ENCODE measurements around the gene UQCRH. TPM values are rescaled to one million over a fixed set of nuclear protein-coding genes. Genes with fewer than 3 reads are reported as not detected.

Gene UQCRH
- total and polyA plus RNA-seq, 2 of the 8 experiments (the other 6 are each of a cell fraction or from before 2014, with no cell fraction given), result 626 to 1,112 TPM

DNA sequence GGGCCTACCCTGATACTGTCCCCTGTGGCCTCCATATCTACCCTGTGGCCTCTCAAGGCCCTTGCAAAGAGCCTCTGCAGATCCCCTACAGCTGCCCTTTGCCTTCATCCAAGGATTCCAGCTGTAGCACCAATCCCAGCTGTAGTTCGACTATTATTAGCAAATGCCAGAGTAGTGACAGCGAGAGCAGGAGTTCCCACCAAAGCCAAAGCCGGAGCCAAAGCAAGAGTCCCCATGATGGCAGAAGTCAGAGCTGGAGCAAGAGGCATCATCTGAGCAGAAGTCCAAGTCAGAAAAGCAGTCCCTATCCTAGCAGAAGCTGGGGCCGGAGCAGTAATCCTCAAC is 39.8 kb downstream of the UQCRH start:
- Histone ChIP-seq H3K4me2 (ENCODE audit: insufficient read depth in 1 of 2, low read depth in 2 of 2, low read length in 2 of 2) (no peak overlapping the region), H2AFZ (ENCODE audit: low read length) (no peak overlapping the region), H3K23me2 (ENCODE audit: low read depth, low read length) (peaks cover 9% of the 10 kb centered on the region), H3K4me1 (replicated peaks in 1 of 4; ENCODE audit: control insufficient read depth in 3 of 4, insufficient read depth in 4 of 4, low read length in 3 of 4) (peaks cover 0 to 7% (median 4%) of the 10 kb centered on the region in 4 experiments; a peak in 4 of 7 replicates), H2BK20ac (ENCODE audit: low read length) (no peak overlapping the region), H3K23ac (ENCODE audit: insufficient read length) (no peak overlapping the region), H3K14ac (ENCODE audit: insufficient read length) (no peak overlapping the region), H4K5ac (ENCODE audit: insufficient read length, low read depth, low read length) (no peak overlapping the region), H3K9ac (replicated peaks in 1 of 4; ENCODE audit: extremely low read depth in 1 of 4, low read depth in 3 of 4, low read length in 3 of 4) (no peak overlapping the region), H3K9me3 (ENCODE audit: insufficient read depth in 2 of 2, low read depth in 1 of 2, low read length in 1 of 2) (no peaks in the 10 kb centered on the region), H2BK5ac (ENCODE audit: low read depth, low read length) (no peak overlapping the region), H3K79me1 (ENCODE audit: low read depth, low read length) (peaks cover 3% of the 10 kb centered on the region; the same call in 1 of the 2 replicates), H3K27me3 (replicated peaks in 1 of 4; ENCODE audit: control insufficient read depth in 3 of 4, extremely low read depth in 1 of 4, insufficient read depth in 3 of 4, low read length in 3 of 4) (no peaks in the 10 kb centered on the region), H3K56ac (replicated peaks; ENCODE audit: insufficient read length, low read depth, low read length) (no peak overlapping the region), H3K79me2 (ENCODE audit: control insufficient read depth in 1 of 2, insufficient read depth in 2 of 2, low read length in 2 of 2) (no peaks in the 10 kb centered on the region; a peak in 1 of 4 replicates), H3K36me3 (ENCODE audit: control insufficient read depth in 2 of 4, insufficient read depth in 4 of 4, low read length in 3 of 4) (peaks cover 2 to 29% (median 16%) of the 10 kb centered on the region in 4 experiments; a peak in 7 of 8 replicates), H4K91ac (replicated peaks; ENCODE audit: insufficient read length, low read length) (no peak overlapping the region), H2BK120ac (replicated peaks; ENCODE audit: low read depth, low read length) (no peak overlapping the region), H3K27ac (ENCODE audit: low read depth, low read length) (no peak overlapping the region), H2BK15ac (ENCODE audit: low read length) (no peak overlapping the region), H3K18ac (ENCODE audit: extremely low read depth, low read length) (no peak overlapping the region), H3K4ac (replicated peaks; ENCODE audit: insufficient read length, low read depth, low read length) (no peak overlapping the region), H2BK12ac (ENCODE audit: low read depth, low read length) (no peak overlapping the region), H2AK5ac (ENCODE audit: low read depth, low read length) (no peak overlapping the region), H3K4me3 (ENCODE audit: extremely low read depth in 1 of 4, insufficient read depth in 2 of 4, low read depth in 3 of 4, low read length in 4 of 4) (no peak overlapping the region), H4K8ac (ENCODE audit: extremely low read depth, insufficient read depth, low read length) (no peak overlapping the region), H4K20me1 (replicated peaks in 1 of 2; ENCODE audit: control insufficient read depth in 1 of 2, insufficient read depth in 2 of 2, low read length in 2 of 2) (peaks cover 0 to 5% of the 10 kb centered on the region in 2 experiments)
- FAIRE-seq, result no peak
- TF ChIP-seq NRF1 (IDR thresholded peaks at IDR 0.05; ENCODE audit: low read depth, low read length) (no peak), RAD21 (IDR thresholded peaks at IDR 0.05 in 1 of 2, conservative IDR thresholded peaks at IDR 0.05 in 1 of 2; ENCODE audit: low read depth in 2 of 2, low read length in 2 of 2) (no peak), SP1 (IDR thresholded peaks at IDR 0.05; ENCODE audit: low read depth, low read length) (no peak), CTBP2 (IDR thresholded peaks at IDR 0.05; ENCODE audit: borderline replicate concordance, insufficient read depth, insufficient read length, low read length) (no peak), YY1 (IDR thresholded peaks at IDR 0.05; ENCODE audit: low read depth, low read length) (no peak), EGR1 (IDR thresholded peaks at IDR 0.05; ENCODE audit: borderline replicate concordance, low read depth, low read length) (no peak), RNF2 (IDR thresholded peaks at IDR 0.05; ENCODE audit: borderline replicate concordance, low read depth, low read length, missing control alignments, poor library complexity, severe bottlenecking) (no peak), KDM4A (IDR thresholded peaks at IDR 0.05; ENCODE audit: low read depth, low read length, severe bottlenecking) (no peak), SRF (IDR thresholded peaks at IDR 0.05; ENCODE audit: low read depth, low read length) (no peak), GTF2F1 (IDR thresholded peaks at IDR 0.05; ENCODE audit: borderline replicate concordance, low read depth, low read length) (no peak), TAF7 (optimal IDR thresholded peaks at IDR 0.05; ENCODE audit: borderline replicate concordance, low read depth, low read length) (no peak), TBP (IDR thresholded peaks at IDR 0.05; ENCODE audit: low read depth, low read length) (no peak), GABPA (IDR thresholded peaks at IDR 0.05; ENCODE audit: borderline replicate concordance, insufficient read depth, low read length) (no peak)
- ChIA-PET POLR2A (ENCODE audit: partially characterized antibody) (interaction anchor here (1.1 to 1.9 kb wide), 2 partner anchors 25 to 34 kb away, joined by 3 to 5 read pairs; no protein-coding TSS in a partner anchor), CTCF (ENCODE audit: partially characterized antibody) (interaction anchor here (0.6 to 1.5 kb wide), 5 partner anchors 12 to 142 kb away, joined by 3 to 4 read pairs (median 3); partner anchors contain the start of genes LRRC41 and UQCRH)
- WGBS, 2 experiments (ENCODE audit: extremely low coverage in 1 of 2, insufficient coverage in 1 of 2, insufficient read length in 1 of 2, insufficient replicate concordance in 2 of 2, low coverage in 1 of 2, low lambda C conversion rate in 2 of 2, missing lambda C conversion rate in 1 of 2), result 98% methylated on average over 4 of the region's 4 CpGs; no CpG with 5 or more reads in 1 of the 2 experiments
- no peak for DNase-seq (ENCODE audit: low read depth in 1 of 2, low spot score in 2 of 2)
